ENCODE measurements around the gene MAP2K5.
A peak's percentile ranks its signal among the peaks of the same experiment; 100 is the strongest.

The MAP2K5 gene

DNA sequence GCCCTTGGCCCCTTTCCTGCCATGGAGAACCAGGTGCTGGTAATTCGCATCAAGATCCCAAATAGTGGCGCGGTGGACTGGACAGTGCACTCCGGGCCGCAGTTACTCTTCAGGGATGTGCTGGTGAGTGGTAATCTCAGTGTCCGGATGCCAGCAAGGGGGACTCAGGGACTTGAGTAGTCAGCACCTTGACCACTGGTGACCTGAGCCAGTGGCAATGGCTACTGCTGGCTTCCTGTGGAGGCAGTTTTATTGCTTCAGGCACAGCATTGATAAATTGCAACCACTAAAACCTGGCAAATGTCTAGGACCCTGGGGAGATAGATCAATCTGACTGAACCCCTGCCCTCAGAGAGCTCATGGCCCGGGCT, 830 bp downstream of the MAP2K5 start:
- H3K14ac ChIP-seq (ENCODE audit: low read length), result no peak overlapping the region
- H2AFZ ChIP-seq (ENCODE audit: low read length), result peak overlapping the region; percentile 97
- DNase-seq (ENCODE audit: low spot score), result no peak
- H3K27ac ChIP-seq (replicated peaks; ENCODE audit: low read length), result no peak overlapping the region
- peaks cover 8 to 14% of the 10 kb centered on the region in 2 donors for H3K4me1 ChIP-seq (ENCODE audit: control insufficient read depth in 2 of 2, insufficient read depth in 1 of 2, low read depth in 1 of 2, low read length in 2 of 2)
- H3K27me3 ChIP-seq (ENCODE audit: control insufficient read depth in 3 of 3, insufficient read depth in 3 of 3, low read depth in 1 of 3, low read length in 3 of 3), result no peaks in the 10 kb centered on the region
- H2BK5ac ChIP-seq (ENCODE audit: low read length), result no peak overlapping the region
- peaks cover 2 to 17% of the 10 kb centered on the region in 2 donors for H3K36me3 ChIP-seq (replicated peaks in 1 of 2; ENCODE audit: control insufficient read depth in 2 of 2, insufficient read depth in 2 of 2, low read length in 2 of 2)
- no peak overlapping the region for H2BK15ac ChIP-seq (ENCODE audit: low read length)
- WGBS, 2 donors (ENCODE audit: extremely low coverage in 2 of 2, insufficient read length in 2 of 2, insufficient replicate concordance in 1 of 2), result no CpG with 5 or more reads among the region's 7 CpGs
- no peak overlapping the region for H3K4ac ChIP-seq (ENCODE audit: low read length)
- peak overlapping the region; percentile 16 for H2AK5ac ChIP-seq (ENCODE audit: low read depth, low read length)
- no peak overlapping the region for H3K18ac ChIP-seq (ENCODE audit: low read length)
- H3K23ac ChIP-seq (ENCODE audit: low read depth, low read length, poor library complexity), result peak overlapping the region; percentile 90
- peak overlapping the region; percentile 91 for H3K4me3 ChIP-seq (ENCODE audit: low read length in 2 of 2)
- H2BK120ac ChIP-seq (ENCODE audit: low read depth, low read length), result no peak overlapping the region
- peak overlapping the region; percentile 92 for H3K9ac ChIP-seq (ENCODE audit: low read depth, low read length, poor library complexity)
- H2BK12ac ChIP-seq (ENCODE audit: low read length), result no peak overlapping the region
- peak overlapping the region; percentile 90 for H3K4me2 ChIP-seq (ENCODE audit: insufficient read depth, low read length, poor library complexity, severe bottlenecking)
- H3K9me3 ChIP-seq (replicated peaks in 1 of 2; ENCODE audit: control insufficient read depth in 2 of 2, insufficient read depth in 1 of 2, low read depth in 1 of 2, low read length in 2 of 2), result no peaks in the 10 kb centered on the region
- H4K8ac ChIP-seq (ENCODE audit: low read depth, low read length), result no peak overlapping the region
- H4K91ac ChIP-seq (ENCODE audit: low read depth, low read length, poor library complexity), result no peak overlapping the region
- peaks cover 6% of the 10 kb centered on the region for H3K79me1 ChIP-seq (ENCODE audit: low read depth, low read length)

GRCh38 chr15:67544475-67544874, 2.0 kb downstream of the MAP2K5 start:
- H3K4me1 ChIP-seq (ENCODE audit: control insufficient read depth in 2 of 2, insufficient read depth in 1 of 2, low read depth in 1 of 2, low read length in 2 of 2), result peaks cover 11 to 24% of the 10 kb centered on the region in 2 donors
- WGBS, 2 donors (ENCODE audit: extremely low coverage in 2 of 2, insufficient read length in 2 of 2, insufficient replicate concordance in 1 of 2), result no CpG with 5 or more reads among the region's 3 CpGs
- no peak overlapping the region for H3K18ac ChIP-seq (ENCODE audit: low read length)
- H3K27ac ChIP-seq (replicated peaks; ENCODE audit: low read length), result no peak overlapping the region
- no peak overlapping the region for H4K8ac ChIP-seq (ENCODE audit: low read depth, low read length)
- no peak overlapping the region for H2AK5ac ChIP-seq (ENCODE audit: low read depth, low read length)
- peaks cover 6% of the 10 kb centered on the region for H3K79me1 ChIP-seq (ENCODE audit: low read depth, low read length)
- no peak for DNase-seq (ENCODE audit: low spot score)
- H2AFZ ChIP-seq (ENCODE audit: low read length), result no peak overlapping the region
- no peak overlapping the region for H4K91ac ChIP-seq (ENCODE audit: low read depth, low read length, poor library complexity)
- no peak overlapping the region for H3K4me2 ChIP-seq (ENCODE audit: insufficient read depth, low read length, poor library complexity, severe bottlenecking)
- H3K4ac ChIP-seq (ENCODE audit: low read length), result no peak overlapping the region
- no peak overlapping the region for H3K23ac ChIP-seq (ENCODE audit: low read depth, low read length, poor library complexity)
- peaks cover 2 to 17% of the 10 kb centered on the region in 2 donors for H3K36me3 ChIP-seq (replicated peaks in 1 of 2; ENCODE audit: control insufficient read depth in 2 of 2, insufficient read depth in 2 of 2, low read length in 2 of 2)
- no peak overlapping the region for H2BK120ac ChIP-seq (ENCODE audit: low read depth, low read length)
- no peaks in the 10 kb centered on the region for H3K9me3 ChIP-seq (replicated peaks in 1 of 2; ENCODE audit: control insufficient read depth in 2 of 2, insufficient read depth in 1 of 2, low read depth in 1 of 2, low read length in 2 of 2)
- H3K4me3 ChIP-seq (ENCODE audit: low read length in 2 of 2), result no peak overlapping the region
- no peaks in the 10 kb centered on the region for H3K27me3 ChIP-seq (ENCODE audit: control insufficient read depth in 3 of 3, insufficient read depth in 3 of 3, low read depth in 1 of 3, low read length in 3 of 3)
- H2BK15ac ChIP-seq (ENCODE audit: low read length), result no peak overlapping the region
- H2BK12ac ChIP-seq (ENCODE audit: low read length), result no peak overlapping the region
- H3K14ac ChIP-seq (ENCODE audit: low read length), result no peak overlapping the region
- no peak overlapping the region for H3K9ac ChIP-seq (ENCODE audit: low read depth, low read length, poor library complexity)
- H2BK5ac ChIP-seq (ENCODE audit: low read length), result no peak overlapping the region

DNA sequence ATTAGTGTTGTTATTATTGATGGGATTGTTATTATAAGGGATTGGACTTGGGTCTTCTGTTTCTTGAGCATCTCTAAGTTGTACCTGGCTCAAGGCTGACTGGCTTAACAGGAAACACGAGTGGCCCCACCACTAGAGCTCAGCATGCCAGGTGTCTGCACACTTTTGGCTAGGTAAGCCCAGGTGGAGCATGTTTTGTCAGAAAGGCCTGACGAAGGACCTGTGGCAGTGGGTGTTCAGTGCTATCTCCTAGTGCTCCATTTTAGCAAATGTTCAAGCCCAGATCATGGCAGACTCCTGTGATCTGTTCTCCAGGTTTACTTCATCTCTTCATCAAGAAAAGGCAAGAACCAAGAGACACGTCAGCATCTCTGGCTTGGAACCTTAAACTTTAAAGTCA, 3.4 kb downstream of the MAP2K5 start:
- H3K4me1 ChIP-seq (ENCODE audit: control insufficient read depth in 2 of 2, insufficient read depth in 1 of 2, low read depth in 1 of 2, low read length in 2 of 2), result peaks cover 11 to 32% of the 10 kb centered on the region in 2 donors
- H3K4me2 ChIP-seq (ENCODE audit: insufficient read depth, low read length, poor library complexity, severe bottlenecking), result no peak overlapping the region
- H3K9ac ChIP-seq (ENCODE audit: low read depth, low read length, poor library complexity), result no peak overlapping the region
- H2BK12ac ChIP-seq (ENCODE audit: low read length), result no peak overlapping the region
- DNase-seq (ENCODE audit: low spot score), result no peak
- no peak overlapping the region for H2BK5ac ChIP-seq (ENCODE audit: low read length)
- no peak overlapping the region for H3K4ac ChIP-seq (ENCODE audit: low read length)
- peaks cover 6% of the 10 kb centered on the region for H3K79me1 ChIP-seq (ENCODE audit: low read depth, low read length)
- peaks cover 2 to 18% of the 10 kb centered on the region in 2 donors for H3K36me3 ChIP-seq (replicated peaks in 1 of 2; ENCODE audit: control insufficient read depth in 2 of 2, insufficient read depth in 2 of 2, low read length in 2 of 2)
- no peak overlapping the region for H2AFZ ChIP-seq (ENCODE audit: low read length)
- no peaks in the 10 kb centered on the region for H3K9me3 ChIP-seq (replicated peaks in 1 of 2; ENCODE audit: control insufficient read depth in 2 of 2, insufficient read depth in 1 of 2, low read depth in 1 of 2, low read length in 2 of 2)
- H2AK5ac ChIP-seq (ENCODE audit: low read depth, low read length), result no peak overlapping the region
- H4K8ac ChIP-seq (ENCODE audit: low read depth, low read length), result no peak overlapping the region
- H2BK120ac ChIP-seq (ENCODE audit: low read depth, low read length), result no peak overlapping the region
- H3K18ac ChIP-seq (ENCODE audit: low read length), result no peak overlapping the region
- no peak overlapping the region for H4K91ac ChIP-seq (ENCODE audit: low read depth, low read length, poor library complexity)
- no peak overlapping the region for H3K27ac ChIP-seq (replicated peaks; ENCODE audit: low read length)
- no peak overlapping the region for H3K14ac ChIP-seq (ENCODE audit: low read length)
- no CpG with 5 or more reads among the region's 3 CpGs for WGBS, 2 donors (ENCODE audit: extremely low coverage in 2 of 2, insufficient read length in 2 of 2, insufficient replicate concordance in 1 of 2)
- no peaks in the 10 kb centered on the region for H3K27me3 ChIP-seq (ENCODE audit: control insufficient read depth in 3 of 3, insufficient read depth in 3 of 3, low read depth in 1 of 3, low read length in 3 of 3)
- no peak overlapping the region for H3K4me3 ChIP-seq (ENCODE audit: low read length in 2 of 2)
- H2BK15ac ChIP-seq (ENCODE audit: low read length), result no peak overlapping the region
- no peak overlapping the region for H3K23ac ChIP-seq (ENCODE audit: low read depth, low read length, poor library complexity)

GRCh38 chr15:67547064-67547463, 4.6 kb downstream of the MAP2K5 start:
- H4K8ac ChIP-seq (ENCODE audit: low read depth, low read length), result no peak overlapping the region
- peaks cover 6% of the 10 kb centered on the region for H3K79me1 ChIP-seq (ENCODE audit: low read depth, low read length)
- no peak overlapping the region for H2BK5ac ChIP-seq (ENCODE audit: low read length)
- no peak overlapping the region for H3K23ac ChIP-seq (ENCODE audit: low read depth, low read length, poor library complexity)
- H3K18ac ChIP-seq (ENCODE audit: low read length), result no peak overlapping the region
- no peak overlapping the region for H3K27ac ChIP-seq (replicated peaks; ENCODE audit: low read length)
- peaks cover 6 to 30% of the 10 kb centered on the region in 2 donors for H3K36me3 ChIP-seq (replicated peaks in 1 of 2; ENCODE audit: control insufficient read depth in 2 of 2, insufficient read depth in 2 of 2, low read length in 2 of 2)
- no peak overlapping the region for H2AFZ ChIP-seq (ENCODE audit: low read length)
- H3K9ac ChIP-seq (ENCODE audit: low read depth, low read length, poor library complexity), result no peak overlapping the region
- no peak overlapping the region for H2BK120ac ChIP-seq (ENCODE audit: low read depth, low read length)
- peaks cover 11 to 31% of the 10 kb centered on the region in 2 donors for H3K4me1 ChIP-seq (ENCODE audit: control insufficient read depth in 2 of 2, insufficient read depth in 1 of 2, low read depth in 1 of 2, low read length in 2 of 2)
- H3K4me2 ChIP-seq (ENCODE audit: insufficient read depth, low read length, poor library complexity, severe bottlenecking), result no peak overlapping the region
- no peak overlapping the region for H3K4ac ChIP-seq (ENCODE audit: low read length)
- H3K9me3 ChIP-seq (replicated peaks in 1 of 2; ENCODE audit: control insufficient read depth in 2 of 2, insufficient read depth in 1 of 2, low read depth in 1 of 2, low read length in 2 of 2), result no peaks in the 10 kb centered on the region
- H2BK15ac ChIP-seq (ENCODE audit: low read length), result no peak overlapping the region
- H3K14ac ChIP-seq (ENCODE audit: low read length), result no peak overlapping the region
- no peak for DNase-seq (ENCODE audit: low spot score)
- H3K4me3 ChIP-seq (ENCODE audit: low read length in 2 of 2), result no peak overlapping the region
- no peaks in the 10 kb centered on the region for H3K27me3 ChIP-seq (ENCODE audit: control insufficient read depth in 3 of 3, insufficient read depth in 3 of 3, low read depth in 1 of 3, low read length in 3 of 3)
- no peak overlapping the region for H2BK12ac ChIP-seq (ENCODE audit: low read length)
- H4K91ac ChIP-seq (ENCODE audit: low read depth, low read length, poor library complexity), result no peak overlapping the region
- H2AK5ac ChIP-seq (ENCODE audit: low read depth, low read length), result no peak overlapping the region
- WGBS, 2 donors (ENCODE audit: extremely low coverage in 2 of 2, insufficient read length in 2 of 2, insufficient replicate concordance in 1 of 2), result no CpG with 5 or more reads among the region's 2 CpGs

Data from neuronal stem cell (in vitro differentiated cells).